Stimulated activated CD4-positive, alpha-beta T cell treated with anti-CD3 and anti-CD28 coated beads, TNF-alpha, amount 100 ng/mL, for 1 hour (primary cell): ENCODE results near the gene FCRLB.
"Not testable (repeated sequence)": the region's sequence is repeated elsewhere in the genome, so short reads cannot be mapped to it uniquely, and the experiment has no call there.

Source experiments
- DNase-seq, 3 donors: peaks; one replicate each; pipeline ENCODE4 v3.0.0-alpha.2; 2020; ENCODE audit warnings: low read depth in 3 of 3, low spot score in 1 of 3

Gene FCRLB, protein sequence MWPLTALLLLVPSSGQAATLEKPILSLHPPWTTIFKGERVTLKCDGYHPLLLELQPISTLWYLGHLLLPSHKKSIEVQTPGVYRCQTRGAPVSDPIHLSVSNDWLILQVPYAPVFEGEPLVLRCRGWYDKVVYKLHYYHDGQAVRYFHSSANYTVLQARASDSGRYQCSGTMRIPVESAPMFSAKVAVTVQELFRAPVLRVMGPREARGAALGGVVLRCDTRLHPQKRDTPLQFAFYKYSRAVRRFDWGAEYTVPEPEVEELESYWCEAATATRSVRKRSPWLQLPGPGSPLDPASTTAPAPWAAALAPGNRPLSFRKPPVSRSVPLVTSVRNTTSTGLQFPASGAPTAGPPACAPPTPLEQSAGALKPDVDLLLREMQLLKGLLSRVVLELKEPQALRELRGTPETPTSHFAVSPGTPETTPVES

DNA sequence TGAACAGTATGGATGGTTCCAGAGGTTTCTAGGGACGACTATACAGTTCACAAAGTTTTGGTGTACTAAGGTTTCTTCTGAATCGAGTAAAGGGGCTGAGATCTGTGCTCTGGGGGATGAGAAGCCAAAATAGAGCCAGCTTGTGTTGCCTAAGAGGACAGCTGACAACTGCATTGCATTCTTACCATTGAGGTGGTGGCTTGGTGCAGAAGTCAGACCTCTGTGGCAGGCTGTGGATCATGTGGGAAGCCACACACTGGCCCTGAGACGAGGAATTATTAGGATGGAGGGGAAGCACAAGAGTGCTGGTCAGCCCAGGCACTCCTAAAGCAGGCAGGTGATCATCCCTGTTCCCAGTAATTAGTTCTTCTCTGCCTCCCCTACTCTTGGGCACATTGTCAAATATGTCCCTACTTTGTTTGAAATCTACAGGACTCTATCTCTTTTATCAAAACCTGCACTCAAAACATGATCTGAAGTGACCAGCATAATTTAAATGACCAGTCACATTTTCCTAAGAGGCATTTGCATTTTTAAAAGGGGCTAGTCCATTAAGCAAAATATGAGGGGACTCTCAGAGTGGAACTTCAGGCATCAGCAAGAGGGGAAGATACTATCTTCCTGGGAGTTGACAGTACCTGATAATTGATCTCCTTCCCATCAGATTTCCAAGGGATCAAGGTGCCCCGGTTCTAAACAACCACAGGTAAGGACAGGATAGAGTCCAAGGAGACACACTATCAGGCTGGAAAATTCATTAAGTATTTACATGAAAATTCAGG, at the start of gene FCRLB:
TSS of gene FCRLB (plus strand) at position 589 of the 782 bp plus-strand sequence. CDS start 1,129 bp downstream, outside the sequence.
- DNase-seq = no peak

- not testable (repeated sequence) for DNase-seq
Observed at GRCh38 chr1:161673437-161673836, 47.9 kb upstream of the FCRLB start.

GRCh38 chr1:161674447-161674846, 46.9 kb upstream of the FCRLB start:
- not testable (repeated sequence) for DNase-seq

- DNase-seq = not testable (repeated sequence)
Observed at GRCh38 chr1:161674908-161675307, 46.4 kb upstream of the FCRLB start.

GRCh38 chr1:161676441-161676840, 44.9 kb upstream of the FCRLB start:
- no peak for DNase-seq

DNA sequence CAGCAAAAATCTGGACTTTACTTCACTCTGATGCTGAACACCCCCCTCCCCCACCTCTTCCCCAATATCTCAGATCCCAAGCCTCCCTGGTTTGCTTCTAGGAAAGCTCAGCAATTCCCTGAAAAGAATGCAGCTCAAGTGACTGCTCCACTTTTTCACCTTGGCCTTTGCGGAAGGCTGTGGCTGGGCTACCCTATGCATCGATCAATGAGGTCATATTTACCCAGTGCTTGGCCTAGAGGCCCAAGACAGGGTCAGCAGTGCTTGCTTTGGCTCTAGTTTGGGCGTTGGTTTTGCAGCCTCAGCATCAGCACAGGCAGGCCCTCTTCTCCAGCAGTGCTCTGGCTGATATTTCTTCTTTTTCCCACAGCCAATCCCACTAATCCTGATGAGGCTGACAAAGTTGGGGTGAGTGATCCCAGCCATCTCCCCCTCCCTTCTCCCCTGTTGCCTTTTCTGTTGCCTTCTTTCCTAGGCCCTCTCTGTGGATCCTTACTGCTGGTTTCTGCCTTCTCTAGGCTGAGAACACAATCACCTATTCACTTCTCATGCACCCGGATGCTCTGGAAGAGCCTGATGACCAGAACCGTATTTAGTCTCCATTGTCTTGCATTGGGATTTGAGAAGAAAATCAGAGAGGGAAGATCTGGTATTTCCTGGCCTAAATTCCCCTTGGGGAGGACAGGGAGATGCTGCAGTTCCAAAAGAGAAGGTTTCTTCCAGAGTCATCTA, 44.2 kb upstream of the FCRLB start:
- DNase-seq = no peak

DNA sequence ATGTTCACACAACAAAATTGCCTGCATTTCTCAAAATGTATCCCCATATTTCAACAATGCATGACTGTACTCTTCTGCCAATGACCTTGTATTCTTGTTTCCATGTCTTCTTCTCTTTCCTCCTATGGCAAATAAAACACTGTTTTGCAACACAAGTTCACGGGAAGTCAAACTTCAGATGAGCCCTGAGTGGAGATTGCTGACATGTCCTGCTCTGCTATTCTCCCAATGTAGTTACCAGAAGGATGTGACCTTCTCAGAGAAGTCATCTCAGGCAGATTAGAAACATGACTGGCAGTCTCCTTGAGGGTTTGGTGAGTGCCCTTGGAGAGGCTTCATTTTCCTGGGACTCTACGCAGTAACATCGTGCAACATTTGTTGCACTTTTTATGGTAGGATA, 42.8 kb upstream of the FCRLB start:
- DNase-seq = no peak

- no peak for DNase-seq
Observed at GRCh38 chr1:161681879-161682278, 39.5 kb upstream of the FCRLB start.

DNA sequence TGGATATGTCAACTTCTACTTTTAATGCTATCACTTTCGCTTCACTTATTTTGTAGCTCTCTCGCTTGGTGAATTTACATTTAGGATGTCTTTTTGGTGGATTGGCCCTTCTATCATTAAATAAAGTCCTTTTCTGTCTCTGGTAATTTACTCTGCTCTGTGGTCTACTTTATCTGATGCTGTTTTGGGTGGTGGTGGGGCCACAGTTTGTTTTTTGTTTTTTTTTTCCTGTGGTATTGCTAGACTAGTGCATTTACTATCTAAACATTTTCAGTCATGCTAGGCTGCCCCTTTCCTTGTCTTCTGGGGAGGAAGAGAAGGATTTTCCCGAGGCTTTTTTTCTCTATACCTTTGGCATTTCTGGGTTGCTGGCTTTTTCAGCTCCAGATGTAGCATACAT, 32.4 kb upstream of the FCRLB start:
- no peak for DNase-seq

GRCh38 chr1:161691846-161692245, 29.5 kb upstream of the FCRLB start:
- no peak for DNase-seq

- not testable (repeated sequence) for DNase-seq
Observed at GRCh38 chr1:161693020-161693712, 28.2 kb upstream of the FCRLB start.

- DNase-seq = not testable (repeated sequence)
Observed at GRCh38 chr1:161698302-161698701, 23.0 kb upstream of the FCRLB start.

DNA sequence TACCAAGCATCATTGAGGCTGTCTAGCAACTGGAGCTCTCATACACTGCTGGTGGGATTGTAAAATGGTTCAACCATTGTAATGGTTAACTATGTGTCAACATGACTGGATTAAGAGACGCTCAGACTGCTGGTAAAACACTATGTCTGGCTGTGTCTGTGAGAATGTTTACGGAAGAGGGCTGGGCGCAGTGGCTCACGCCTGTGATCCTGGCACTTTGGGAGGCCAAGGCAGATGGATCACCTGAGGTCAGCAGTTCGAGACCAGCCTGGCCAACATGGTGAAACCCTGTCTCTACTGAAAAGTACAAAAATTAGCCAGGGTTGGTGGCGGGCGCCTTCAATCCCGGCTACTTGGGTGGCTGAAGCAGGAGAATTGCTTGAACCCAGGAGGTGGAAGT, 19.1 kb upstream of the FCRLB start:
- no peak for DNase-seq

- DNase-seq = no peak
Observed at GRCh38 chr1:161705537-161705936, 15.8 kb upstream of the FCRLB start.

DNA sequence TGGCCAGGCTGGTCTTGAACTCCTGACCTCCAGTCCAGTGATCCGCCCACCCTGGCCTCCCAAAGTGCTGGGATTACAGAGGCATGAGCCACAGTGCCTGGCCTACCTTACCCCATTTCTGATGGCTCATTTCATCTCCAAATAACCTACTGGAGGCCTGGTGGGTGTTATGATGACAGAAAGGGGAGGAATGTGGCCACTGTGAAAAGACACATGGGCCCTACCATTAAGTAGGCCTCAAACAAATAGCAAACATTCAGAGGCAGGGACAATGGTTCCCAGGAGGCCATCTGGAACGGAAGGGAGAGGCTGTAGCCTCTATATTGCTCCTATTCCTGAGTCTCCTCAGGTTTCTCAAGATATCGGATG, 15.2 kb upstream of the FCRLB start:
- no peak for DNase-seq

- no peak for DNase-seq
Observed at GRCh38 chr1:161706482-161707347, 14.6 kb upstream of the FCRLB start, which contains the start of gene FCRLA. Gene FCRLA (plus strand): TSS chr1:161707229. CDS start chr1:161707265, 36 bp downstream.

DNA sequence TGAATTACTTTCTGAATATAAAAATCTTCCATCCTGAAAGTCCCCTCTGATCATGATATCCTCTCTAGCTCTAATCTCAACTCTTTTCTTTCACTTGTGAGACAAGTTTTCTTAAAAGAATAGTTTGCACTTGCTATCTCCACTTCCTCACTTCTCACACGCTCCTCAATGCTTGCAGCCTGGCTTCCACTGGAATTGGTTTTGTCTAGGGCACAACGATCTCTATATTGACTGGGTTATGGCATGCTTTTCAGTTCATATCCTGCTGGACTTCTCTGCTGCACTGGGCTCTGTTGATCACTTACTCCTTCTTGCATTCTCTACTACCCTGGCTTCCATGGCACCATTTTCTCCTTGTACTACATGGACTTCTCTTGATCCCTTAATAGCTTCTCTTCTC, 13.8 kb upstream of the FCRLB start:
- DNase-seq = no peak

DNA sequence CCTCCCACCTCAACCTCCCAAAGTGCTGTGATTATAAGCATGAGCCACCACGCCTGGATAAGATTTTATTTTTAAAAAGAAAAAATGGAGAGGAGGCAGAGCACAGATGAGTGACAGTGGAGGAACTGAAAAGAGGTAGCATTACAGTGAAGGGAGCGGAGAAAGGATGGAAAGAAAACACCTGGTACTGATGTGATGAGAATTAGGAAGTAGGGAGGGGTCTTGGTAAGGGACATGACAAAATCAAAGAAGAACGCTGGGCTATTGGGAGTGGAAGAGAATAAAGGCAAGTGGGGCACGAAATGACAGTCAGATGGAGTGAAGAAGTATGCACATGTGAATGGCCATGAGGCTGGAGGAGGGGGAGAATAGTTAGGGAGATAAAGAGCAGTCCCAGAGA, 12.0 kb upstream of the FCRLB start:
- no peak for DNase-seq

DNA sequence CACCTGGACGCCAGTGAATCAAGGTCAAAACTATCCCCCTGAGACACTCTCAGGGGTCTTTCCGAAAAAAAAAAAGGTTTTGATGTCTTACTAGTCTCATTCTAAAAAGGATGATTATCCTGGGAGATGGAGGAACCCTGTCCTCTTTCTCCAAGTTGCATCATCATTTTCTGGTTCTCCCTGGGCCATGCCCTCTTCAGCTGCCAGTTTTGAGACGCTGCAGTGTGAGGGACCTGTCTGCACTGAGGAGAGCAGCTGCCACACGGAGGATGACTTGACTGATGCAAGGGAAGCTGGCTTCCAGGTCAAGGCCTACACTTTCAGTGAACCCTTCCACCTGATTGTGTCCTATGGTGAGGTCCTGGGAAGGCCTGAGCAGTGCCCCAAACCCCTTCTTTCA, 10.8 kb upstream of the FCRLB start:
- DNase-seq = no peak
